GM12878 (cell line): Measurements from ENCODE around the gene COL1A1.

Source experiments
- CHD4 ChIP-seq: fragments of 200-600 bp; sonication (generic); IDR thresholded peaks from 2 replicates; pipeline ENCODE4 v1.6.1; 2016; ENCODE audit warnings: mild to moderate bottlenecking
- EZH2 ChIP-seq: IDR thresholded peaks from 2 replicates; pipeline ENCODE4 v1.6.1; 2012; ENCODE audit warnings: low read depth, mild to moderate bottlenecking, control low read depth, inconsistent platforms, low read length, borderline replicate concordance; ENCODE audit not compliant: control insufficient read depth
- IRF4 ChIP-seq: IDR thresholded peaks from 2 replicates; pipeline ENCODE4 v1.6.1; 2011; ENCODE audit warnings: low read depth, low read length
- PAX8 ChIP-seq: fragments of 450-650 bp; IDR thresholded peaks from 2 replicates; pipeline ENCODE4 v1.6.1; 2017; ENCODE audit warnings: mild to moderate bottlenecking, moderate library complexity
- POLR2A ChIP-seq: IDR thresholded peaks from 2 replicates; pipeline ENCODE4 v1.6.1; 2011; ENCODE audit warnings: low read depth, mild to moderate bottlenecking, low read length
- RB1 ChIP-seq: fragments of 450-650 bp; formaldehyde crosslinking; IDR thresholded peaks from 2 replicates; pipeline ENCODE4 v1.6.1; 2017; ENCODE audit warnings: mild to moderate bottlenecking, borderline replicate concordance
- RELA ChIP-seq: fragments of 450-650 bp; IDR thresholded peaks from 2 replicates; pipeline ENCODE4 v1.8.0; 2014; ENCODE audit warnings: borderline replicate concordance; ENCODE audit not compliant: partially characterized antibody
- SP1 ChIP-seq: IDR thresholded peaks from one replicate; pipeline ENCODE4 v1.6.1; 2011; ENCODE audit warnings: low read depth, low read length
- YY1 ChIP-seq: IDR thresholded peaks from 2 replicates; pipeline ENCODE4 v1.6.1; 2011; ENCODE audit warnings: low read depth, mild to moderate bottlenecking, low read length
- ZNF274 ChIP-seq: IDR thresholded peaks from one replicate; pipeline ENCODE4 v1.8.0; 2011; ENCODE audit not compliant: insufficient read length, insufficient read depth
- ZZZ3 ChIP-seq: IDR thresholded peaks from 2 replicates; pipeline ENCODE4 v1.6.1; 2011; ENCODE audit warnings: low read depth; ENCODE audit not compliant: control insufficient read depth, insufficient read length
- TF ChIP-seq, protein P1 (sequence below): IDR thresholded peaks from 2 replicates; pipeline ENCODE4 v1.6.1; 2012; ENCODE audit warnings: low read depth, low read length, improper control_type of control experiment
- TF ChIP-seq, protein P2 (sequence below), 3 experiments: IDR thresholded peaks in 2 of 3; conservative IDR thresholded peaks in 1 of 3; 2 replicates each; pipeline ENCODE4 v1.5.1; 2011; ENCODE audit warnings: low read depth in 3 of 3, low read length in 3 of 3, mild to moderate bottlenecking in 3 of 3, control low read depth in 2 of 3, moderate library complexity in 2 of 3, inconsistent platforms in 1 of 3, mixed read lengths in 1 of 3; ENCODE audit not compliant: control insufficient read depth in 2 of 3, insufficient read depth in 1 of 3; ENCODE audit errors: extremely low read depth in 1 of 3

GRCh38 chr17:50186661-50187393, 14.6 kb downstream of the COL1A1 start:
- TF ChIP-seq ZZZ3 (no peak), EZH2 (no peak), CHD4 (no peak), ZNF274 (no peak), POLR2A (no peak), PAX8 (no peak), IRF4 (no peak), SP1 (no peak), YY1 (no peak), RB1 (no peak), RELA (no peak)
- TF ChIP-seq, protein P1, sequence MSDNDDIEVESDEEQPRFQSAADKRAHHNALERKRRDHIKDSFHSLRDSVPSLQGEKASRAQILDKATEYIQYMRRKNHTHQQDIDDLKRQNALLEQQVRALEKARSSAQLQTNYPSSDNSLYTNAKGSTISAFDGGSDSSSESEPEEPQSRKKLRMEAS, result no peak
- TF ChIP-seq, protein P2, sequence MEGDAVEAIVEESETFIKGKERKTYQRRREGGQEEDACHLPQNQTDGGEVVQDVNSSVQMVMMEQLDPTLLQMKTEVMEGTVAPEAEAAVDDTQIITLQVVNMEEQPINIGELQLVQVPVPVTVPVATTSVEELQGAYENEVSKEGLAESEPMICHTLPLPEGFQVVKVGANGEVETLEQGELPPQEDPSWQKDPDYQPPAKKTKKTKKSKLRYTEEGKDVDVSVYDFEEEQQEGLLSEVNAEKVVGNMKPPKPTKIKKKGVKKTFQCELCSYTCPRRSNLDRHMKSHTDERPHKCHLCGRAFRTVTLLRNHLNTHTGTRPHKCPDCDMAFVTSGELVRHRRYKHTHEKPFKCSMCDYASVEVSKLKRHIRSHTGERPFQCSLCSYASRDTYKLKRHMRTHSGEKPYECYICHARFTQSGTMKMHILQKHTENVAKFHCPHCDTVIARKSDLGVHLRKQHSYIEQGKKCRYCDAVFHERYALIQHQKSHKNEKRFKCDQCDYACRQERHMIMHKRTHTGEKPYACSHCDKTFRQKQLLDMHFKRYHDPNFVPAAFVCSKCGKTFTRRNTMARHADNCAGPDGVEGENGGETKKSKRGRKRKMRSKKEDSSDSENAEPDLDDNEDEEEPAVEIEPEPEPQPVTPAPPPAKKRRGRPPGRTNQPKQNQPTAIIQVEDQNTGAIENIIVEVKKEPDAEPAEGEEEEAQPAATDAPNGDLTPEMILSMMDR (IDR thresholded peaks at IDR 0.05 in 2 of 3, conservative IDR thresholded peaks at IDR 0.05 in 1 of 3; ENCODE audit: control insufficient read depth in 2 of 3, extremely low read depth in 1 of 3, insufficient read depth in 1 of 3, low read depth in 3 of 3, low read length in 3 of 3), result no peak
